ENCODE data around the gene ACSF2.

ACSF2 gene

GRCh38 chr17:50505591-50506130, 79.6 kb downstream of the ACSF2 start:
- no peak for DNase-seq

GRCh38 chr17:50506298-50506697, 80.3 kb downstream of the ACSF2 start:
- no peak for DNase-seq

- DNase-seq = peak; percentile 88
These were observed 82.0 kb downstream of the ACSF2 start, which contains the start of gene MYCBPAP for GRCh38 chr17:50507871-50508572. Gene MYCBPAP (plus strand): TSS chr17:50508439. CDS start chr17:50508675, 236 bp downstream.

- DNase-seq = no peak
These were observed 82.8 kb downstream of the ACSF2 start for GRCh38 chr17:50508573-50509460.

- no peak for DNase-seq
These were observed 85.0 kb downstream of the ACSF2 start for GRCh38 chr17:50511058-50511457.

- no peak for DNase-seq
These were observed 87.5 kb downstream of the ACSF2 start for GRCh38 chr17:50513495-50513894.

GRCh38 chr17:50514388-50514787, 88.4 kb downstream of the ACSF2 start:
- DNase-seq = no peak

GRCh38 chr17:50514936-50515702, 89.1 kb downstream of the ACSF2 start:
- DNase-seq = peak; percentile 68

GRCh38 chr17:50517011-50517410, 91.0 kb downstream of the ACSF2 start:
- no peak for DNase-seq

- DNase-seq = no peak
These were observed 91.7 kb downstream of the ACSF2 start for GRCh38 chr17:50517504-50518383.

GRCh38 chr17:50518384-50519023, 92.5 kb downstream of the ACSF2 start:
- DNase-seq = no peak

GRCh38 chr17:50519141-50519834, 93.3 kb downstream of the ACSF2 start:
- peak; percentile 90 for DNase-seq

GRCh38 chr17:50520483-50520882, 94.5 kb downstream of the ACSF2 start:
- DNase-seq = no peak

- DNase-seq = no peak
These were observed 95.5 kb downstream of the ACSF2 start for GRCh38 chr17:50521514-50521913.

- no peak for DNase-seq
These were observed 96.7 kb downstream of the ACSF2 start for GRCh38 chr17:50522766-50523165.

GRCh38 chr17:50523208-50523607, 97.2 kb downstream of the ACSF2 start:
- DNase-seq = peak; percentile 89

Measured in islet precursor cell (in vitro differentiated cells).